Lower lobe of right lung (tissue), 2 donors: ENCODE results near the gene RPH3AL. TPM values are rescaled to one million over a fixed set of nuclear protein-coding genes. Genes with fewer than 3 reads are reported as not detected.
"Not testable (repeated sequence)": the region's sequence is repeated elsewhere in the genome, so short reads cannot be mapped to it uniquely, and the experiment has no call there.

ENCODE experiments used
- ATAC-seq, 2 donors: fragments of 200-7000 bp; cut with Tn5 transposase; one replicate each; pipeline ENCODE4 v1.9.1; 2020 to 2022; ENCODE audit warnings: mild to moderate bottlenecking in 2 of 2, moderate library complexity in 2 of 2
- DNase-seq: peaks from one replicate; pipeline ENCODE4 v3.0.0-alpha.2; 2020
- H3K27ac ChIP-seq: fragments of 200-600 bp; one replicate; pipeline ENCODE4 v1.8.0; 2022
- H3K27me3 ChIP-seq: fragments of 200-600 bp; one replicate; pipeline ENCODE4 v1.8.0; 2022; ENCODE audit warnings: low read depth
- H3K36me3 ChIP-seq: fragments of 200-600 bp; one replicate; pipeline ENCODE4 v1.8.0; 2022; ENCODE audit warnings: mild to moderate bottlenecking
- H3K4me1 ChIP-seq: fragments of 200-600 bp; one replicate; pipeline ENCODE4 v1.8.0; 2022
- H3K4me3 ChIP-seq: fragments of 200-600 bp; one replicate; pipeline ENCODE4 v1.8.0; 2022; ENCODE audit warnings: mild to moderate bottlenecking
- H3K9me3 ChIP-seq: fragments of 200-600 bp; one replicate; pipeline ENCODE4 v1.8.0; 2022
- CTCF ChIP-seq: fragments of 200-600 bp; IDR thresholded peaks from one replicate; pipeline ENCODE4 v1.8.0; 2022; ENCODE audit warnings: antibody characterized with exemption, mild to moderate bottlenecking
- intact Hi-C: fragments of 100-400 bp; cut with DNase I; formaldehyde crosslinking; loops from one replicate; pipeline ENCODE4 v1.11.0; 2022
- total RNA-seq: library from RNA; stranded (reverse); fragmentation: NEBNext Ultra II Directional; extraction: Animal tissue kit (Norgen Biotek cat#: 25700); gene quantifications from one replicate; pipeline ENCODE4 v1.2.1, GENCODE V29; 2021
- donor health status: DM: no; HTN: yes; CAD: no; lungs with severe emphysema.

RPH3AL gene
- total RNA-seq, 1 donor from 2014 or later: 38.7 TPM

- intact Hi-C loops: no loop called here
- Histone ChIP-seq H3K27ac (no peak overlapping the region), H3K36me3 (peaks cover 6% of the 10 kb centered on the region), H3K9me3 (no peaks in the 10 kb centered on the region), H3K27me3 (no peaks in the 10 kb centered on the region), H3K4me3 (no peak overlapping the region), H3K4me1 (peaks cover 13% of the 10 kb centered on the region)
- no peak for TF ChIP-seq CTCF
- peak; percentile 17 for DNase-seq
- no peak for ATAC-seq
These were observed 106.4 kb downstream of the RPH3AL start for GRCh38 chr17:246226-246625.

- H3K4me3 ChIP-seq: no peak overlapping the region
- ATAC-seq: no peak
- DNase-seq: peak; percentile 32
These were observed 107.0 kb downstream of the RPH3AL start for GRCh38 chr17:245611-246010.

GRCh38 chr17:245020-245419, 107.6 kb downstream of the RPH3AL start:
- H3K4me1 ChIP-seq: peaks cover 13% of the 10 kb centered on the region
- no peaks in the 10 kb centered on the region for H3K27me3 ChIP-seq
- no peak overlapping the region for H3K27ac ChIP-seq
- ATAC-seq: no peak
- H3K36me3 ChIP-seq: peaks cover 6% of the 10 kb centered on the region
- no peaks in the 10 kb centered on the region for H3K9me3 ChIP-seq
- no peak for DNase-seq
- intact Hi-C loops: no loop called here
- no peak overlapping the region for H3K4me3 ChIP-seq
- no peak for TF ChIP-seq CTCF

More at GRCh38 chr17:245611-246010, 107.0 kb downstream of the RPH3AL start:
- Histone ChIP-seq H3K27ac (no peak overlapping the region), H3K4me1 (peaks cover 13% of the 10 kb centered on the region), H3K9me3 (no peaks in the 10 kb centered on the region), H3K27me3 (no peaks in the 10 kb centered on the region), H3K36me3 (peaks cover 6% of the 10 kb centered on the region)
- no peak for TF ChIP-seq CTCF
- intact Hi-C loops: no loop called here

- H3K36me3 ChIP-seq, ATAC-seq, H3K4me3 ChIP-seq, H3K9me3 ChIP-seq, intact Hi-C loops, DNase-seq, H3K27me3 ChIP-seq, H3K27ac ChIP-seq: not testable (repeated sequence)
- H3K4me1 ChIP-seq: peaks cover 13% of the 10 kb centered on the region
These were observed 108.7 kb downstream of the RPH3AL start for GRCh38 chr17:243924-244323.

- intact Hi-C loops: no loop called here
- Histone ChIP-seq H3K4me3 (no peak overlapping the region), H3K36me3 (no peaks in the 10 kb centered on the region)
These were observed 113.7 kb downstream of the RPH3AL start for GRCh38 chr17:238964-239259.

More at GRCh38 chr17:238964-239259, 113.7 kb downstream of the RPH3AL start:
- no peak overlapping the region for H3K27ac ChIP-seq
- ATAC-seq: no peak
- no peaks in the 10 kb centered on the region for H3K9me3 ChIP-seq
- no peak for TF ChIP-seq CTCF
- no peaks in the 10 kb centered on the region for H3K4me1 ChIP-seq
- DNase-seq: peak; percentile 20
- no peaks in the 10 kb centered on the region for H3K27me3 ChIP-seq
